Superior temporal gyrus (tissue), 1 donor: Measurements from ENCODE around the gene RNPEP.
"Not testable (repeated sequence)": the region's sequence is repeated elsewhere in the genome, so short reads cannot be mapped to it uniquely, and the experiment has no call there.

Experiments used
- DNase-seq: peaks from one replicate; pipeline ENCODE4 v3.0.0-alpha.2; 2016; ENCODE audit errors: extremely low spot score

Gene RNPEP, protein sequence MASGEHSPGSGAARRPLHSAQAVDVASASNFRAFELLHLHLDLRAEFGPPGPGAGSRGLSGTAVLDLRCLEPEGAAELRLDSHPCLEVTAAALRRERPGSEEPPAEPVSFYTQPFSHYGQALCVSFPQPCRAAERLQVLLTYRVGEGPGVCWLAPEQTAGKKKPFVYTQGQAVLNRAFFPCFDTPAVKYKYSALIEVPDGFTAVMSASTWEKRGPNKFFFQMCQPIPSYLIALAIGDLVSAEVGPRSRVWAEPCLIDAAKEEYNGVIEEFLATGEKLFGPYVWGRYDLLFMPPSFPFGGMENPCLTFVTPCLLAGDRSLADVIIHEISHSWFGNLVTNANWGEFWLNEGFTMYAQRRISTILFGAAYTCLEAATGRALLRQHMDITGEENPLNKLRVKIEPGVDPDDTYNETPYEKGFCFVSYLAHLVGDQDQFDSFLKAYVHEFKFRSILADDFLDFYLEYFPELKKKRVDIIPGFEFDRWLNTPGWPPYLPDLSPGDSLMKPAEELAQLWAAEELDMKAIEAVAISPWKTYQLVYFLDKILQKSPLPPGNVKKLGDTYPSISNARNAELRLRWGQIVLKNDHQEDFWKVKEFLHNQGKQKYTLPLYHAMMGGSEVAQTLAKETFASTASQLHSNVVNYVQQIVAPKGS

DNA sequence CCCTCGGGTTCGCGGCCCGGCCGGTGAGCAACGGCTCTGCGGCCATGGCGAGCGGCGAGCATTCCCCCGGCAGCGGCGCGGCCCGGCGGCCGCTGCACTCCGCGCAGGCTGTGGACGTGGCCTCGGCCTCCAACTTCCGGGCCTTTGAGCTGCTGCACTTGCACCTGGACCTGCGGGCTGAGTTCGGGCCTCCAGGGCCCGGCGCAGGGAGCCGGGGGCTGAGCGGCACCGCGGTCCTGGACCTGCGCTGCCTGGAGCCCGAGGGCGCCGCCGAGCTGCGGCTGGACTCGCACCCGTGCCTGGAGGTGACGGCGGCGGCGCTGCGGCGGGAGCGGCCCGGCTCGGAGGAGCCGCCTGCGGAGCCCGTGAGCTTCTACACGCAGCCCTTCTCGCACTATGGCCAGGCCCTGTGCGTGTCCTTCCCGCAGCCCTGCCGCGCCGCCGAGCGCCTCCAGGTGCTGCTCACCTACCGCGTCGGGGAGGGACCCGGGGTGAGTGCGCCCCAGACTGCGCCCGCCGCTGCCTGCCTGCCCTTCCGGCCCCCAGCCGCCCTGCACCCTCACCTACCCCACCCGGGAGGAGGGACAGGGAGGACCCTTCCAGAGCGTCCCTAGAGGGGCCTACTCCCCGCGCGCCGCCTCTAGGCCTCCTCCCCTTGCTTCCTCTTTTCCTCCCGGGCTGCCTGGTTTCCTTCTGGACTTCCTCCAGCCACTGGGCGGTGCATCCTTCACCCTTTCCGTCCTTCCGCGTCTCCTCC, at the start of gene RNPEP:
TSS of gene RNPEP (plus strand) at position 26 of the 757 bp plus-strand sequence. CDS start at position 45, 19 bp downstream.
- peak; percentile 48 for DNase-seq

DNA sequence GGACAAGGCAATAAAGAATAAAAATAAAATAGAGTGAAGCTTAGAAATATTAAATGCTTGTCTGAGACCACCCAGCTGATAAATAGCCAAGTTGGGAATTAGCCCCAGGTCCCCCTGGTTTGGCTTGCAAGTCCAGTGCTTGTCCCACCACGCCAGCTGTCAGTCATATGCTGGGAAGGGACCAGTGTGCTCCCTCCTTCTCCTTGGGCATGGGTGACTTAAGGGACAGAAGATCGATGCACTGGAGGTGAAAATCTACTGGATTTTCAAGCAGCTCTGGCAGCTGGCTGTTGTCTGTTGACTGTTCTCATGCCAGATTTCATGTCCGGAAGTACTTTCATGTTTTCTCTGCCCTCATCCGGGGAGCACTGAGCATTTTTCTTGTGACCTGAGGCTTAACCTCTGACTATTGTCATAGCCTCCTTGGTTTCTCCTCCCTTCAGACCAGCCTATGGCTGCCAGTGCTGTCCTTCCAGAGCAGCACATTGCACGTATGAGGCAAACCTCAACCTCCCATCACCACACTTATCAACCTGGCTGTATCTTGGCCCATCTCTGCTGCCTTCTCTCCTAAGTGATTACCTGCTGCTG, 48.5 kb upstream of the RNPEP start:
- no peak for DNase-seq

DNA sequence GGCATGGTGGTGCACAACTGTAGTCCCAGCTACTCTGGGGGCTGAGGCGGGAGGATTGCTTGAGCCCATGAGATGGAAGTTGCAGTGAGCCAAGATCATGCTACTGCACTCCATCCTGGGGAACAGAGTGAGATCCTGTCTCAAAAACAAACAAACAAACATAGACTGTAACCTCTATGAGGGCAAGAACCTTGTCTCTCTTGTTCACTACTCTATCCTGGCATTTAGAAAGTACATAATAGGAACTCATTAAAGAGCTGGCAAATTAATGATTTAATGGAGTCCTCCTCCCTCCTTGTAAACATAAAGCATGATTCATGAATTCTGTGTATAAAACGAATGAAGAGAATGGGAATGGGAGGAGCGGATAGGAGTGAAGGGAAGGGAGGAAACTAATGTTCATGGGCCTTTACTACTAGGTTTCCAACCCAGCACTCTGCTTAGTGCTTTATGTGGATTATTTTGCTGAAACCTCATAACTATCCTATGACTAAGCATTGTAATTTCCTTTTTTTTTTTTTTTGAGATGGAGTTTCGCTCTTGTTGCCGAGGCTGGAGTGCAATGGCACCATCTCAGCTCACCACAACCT, 44.7 kb upstream of the RNPEP start:
- DNase-seq: no peak

DNA sequence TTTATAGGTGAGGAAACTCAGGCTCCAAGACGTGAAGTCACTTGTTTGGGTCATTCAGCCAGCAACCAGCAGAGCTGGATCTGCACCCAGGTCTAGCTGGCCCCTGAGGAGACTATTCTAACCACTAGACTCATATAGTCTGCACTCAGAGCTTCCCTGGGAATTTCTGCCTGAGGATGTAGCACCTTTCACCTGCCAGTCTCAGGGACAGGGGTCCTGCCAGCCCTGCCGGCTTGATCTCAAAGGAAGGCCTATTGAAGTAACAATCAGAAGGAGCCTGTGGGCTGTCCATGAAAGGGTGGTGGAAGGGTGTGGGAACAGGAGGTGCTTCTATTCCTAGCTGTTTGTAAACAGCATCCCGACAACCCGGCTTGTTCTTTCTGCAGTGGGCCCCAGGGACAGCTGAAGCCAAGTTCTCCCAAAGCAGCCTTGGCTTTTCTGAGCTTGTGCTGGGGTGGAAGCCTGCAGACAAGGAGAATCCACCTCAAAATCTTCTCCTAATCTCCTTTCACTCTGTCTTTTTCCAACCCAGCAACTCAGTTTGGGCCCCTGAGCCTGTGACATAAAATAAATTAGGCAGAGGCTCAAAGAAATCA, 43.9 kb upstream of the RNPEP start:
- DNase-seq: no peak

DNA sequence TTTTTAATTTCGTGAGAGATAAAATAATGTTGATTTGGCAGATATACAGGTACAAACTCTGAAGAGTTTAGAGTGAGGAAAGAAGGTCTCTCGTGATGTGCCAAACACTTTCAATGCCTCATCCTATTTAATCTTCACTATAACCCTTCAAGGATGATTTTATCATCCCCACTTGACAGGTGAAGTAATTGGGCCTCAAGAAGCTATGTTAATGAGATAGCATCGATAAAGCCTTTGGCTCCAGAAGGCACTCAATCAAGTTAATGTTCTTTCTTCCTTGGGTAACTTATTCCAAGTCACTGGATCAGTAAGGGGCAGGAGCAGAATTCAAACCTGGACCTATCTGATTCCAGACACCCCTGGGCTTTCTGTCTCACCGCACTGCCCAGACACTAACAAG, 43.3 kb upstream of the RNPEP start:
- DNase-seq: no peak

DNA sequence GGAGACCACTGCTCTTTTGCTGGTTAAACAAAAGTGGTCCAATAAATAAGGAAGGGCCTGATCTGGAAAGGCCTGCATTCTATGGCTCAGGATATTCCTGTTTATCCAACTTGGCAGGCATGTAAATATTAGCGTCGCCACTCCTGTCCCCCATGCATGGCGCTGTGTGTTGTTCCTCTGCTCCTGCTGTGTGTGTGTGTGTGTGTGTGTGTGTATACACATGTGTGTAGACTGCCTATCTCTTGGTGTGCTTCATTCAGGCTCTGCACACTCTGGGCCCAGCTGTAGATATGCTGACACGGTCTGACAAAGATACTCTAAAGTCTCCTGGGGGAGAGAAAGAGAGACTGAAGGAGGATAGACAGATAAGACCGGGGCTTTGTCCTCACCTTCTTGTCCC, 42.9 kb upstream of the RNPEP start:
- no peak for DNase-seq

DNA sequence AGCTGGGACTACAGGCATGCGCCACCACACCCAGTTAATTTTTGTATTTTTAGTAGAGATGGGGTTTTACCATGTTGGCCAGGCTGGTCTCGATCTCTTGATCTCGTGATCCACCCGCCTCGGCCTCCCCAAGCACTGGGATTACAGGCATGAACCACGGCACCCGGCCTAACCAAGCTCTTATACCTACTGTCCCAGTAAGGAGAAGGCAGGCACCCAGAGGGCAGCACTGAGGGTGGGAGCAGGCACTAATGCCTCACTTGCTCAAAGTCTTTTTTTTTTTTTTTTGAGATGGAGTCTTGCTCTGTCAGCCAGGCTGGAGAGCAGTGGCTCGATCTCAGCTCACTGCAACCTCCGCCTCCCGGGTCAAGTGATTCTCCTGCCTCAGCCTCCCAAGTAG, 42.1 kb upstream of the RNPEP start:
- DNase-seq: not testable (repeated sequence)

DNA sequence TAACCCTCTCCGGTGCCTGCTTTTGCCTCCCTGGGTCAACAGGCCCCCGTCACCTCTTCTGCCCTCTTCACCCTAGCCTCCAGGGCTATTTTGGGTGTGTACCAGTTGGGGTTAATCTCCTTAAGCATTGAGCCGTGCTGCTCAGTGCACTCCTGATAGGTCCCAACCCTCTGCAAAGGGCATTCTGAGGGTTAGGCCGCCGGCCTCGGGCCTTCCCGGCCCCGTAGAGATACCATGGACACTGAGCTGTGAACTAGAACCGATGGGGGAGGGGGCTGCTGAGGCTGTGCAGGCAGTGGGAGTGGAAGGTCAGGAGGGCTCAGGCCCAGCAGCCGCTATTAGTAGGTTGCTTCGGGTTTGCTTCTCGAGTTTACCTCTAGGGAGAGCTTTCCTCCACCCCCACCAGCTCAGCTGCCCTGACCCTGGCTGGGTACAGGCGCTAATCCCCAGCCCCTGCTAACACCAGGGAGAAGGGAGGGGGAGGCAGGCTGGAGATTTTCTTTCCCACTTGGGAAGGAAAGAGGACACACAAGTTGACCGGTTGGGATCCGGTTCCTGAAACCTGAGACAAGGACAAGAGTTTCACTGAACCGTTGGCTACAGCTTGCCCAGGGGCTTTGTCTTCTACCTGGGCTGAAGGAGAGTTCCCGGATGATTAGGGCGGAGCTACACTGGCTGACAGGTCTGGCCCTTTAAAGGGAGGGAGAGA, 40.9 kb upstream of the RNPEP start:
- DNase-seq: no peak

DNA sequence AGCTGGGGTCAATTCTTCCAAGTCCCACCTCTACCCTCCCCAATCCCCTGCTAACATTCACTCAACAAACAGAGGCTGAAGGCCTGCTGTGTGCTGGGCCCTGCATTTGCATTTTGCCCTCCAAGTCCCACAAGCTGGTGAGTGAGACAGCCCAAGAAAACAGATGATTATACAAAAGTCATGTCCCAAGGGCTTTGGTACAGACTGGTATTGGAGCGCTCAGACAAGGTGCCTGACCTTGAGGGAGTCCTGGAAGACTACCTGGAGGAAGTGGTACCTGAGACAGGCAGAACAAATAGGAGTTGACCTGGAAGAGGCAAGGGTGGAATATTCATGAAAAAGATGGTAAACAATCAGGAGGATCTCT, 40.3 kb upstream of the RNPEP start:
- no peak for DNase-seq

DNA sequence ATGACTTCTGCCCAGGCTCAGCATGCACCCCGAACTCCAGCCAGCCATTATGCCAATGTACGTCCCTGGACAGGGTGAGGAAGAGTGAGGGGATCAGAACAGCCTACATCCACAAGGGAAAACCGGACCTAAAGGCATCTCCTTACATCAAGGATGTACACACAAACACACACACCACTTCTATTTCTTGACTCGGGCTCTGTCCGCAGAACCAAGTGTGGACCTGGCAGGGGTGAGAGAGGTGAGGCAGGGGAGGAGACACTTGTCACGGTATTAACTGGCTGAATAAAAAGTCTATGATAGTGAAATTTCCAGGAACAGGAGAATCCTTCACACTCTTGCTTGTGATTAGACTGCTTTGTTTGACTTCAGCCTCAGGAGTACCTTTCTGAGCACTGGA, 38.4 kb upstream of the RNPEP start:
- no peak for DNase-seq

DNA sequence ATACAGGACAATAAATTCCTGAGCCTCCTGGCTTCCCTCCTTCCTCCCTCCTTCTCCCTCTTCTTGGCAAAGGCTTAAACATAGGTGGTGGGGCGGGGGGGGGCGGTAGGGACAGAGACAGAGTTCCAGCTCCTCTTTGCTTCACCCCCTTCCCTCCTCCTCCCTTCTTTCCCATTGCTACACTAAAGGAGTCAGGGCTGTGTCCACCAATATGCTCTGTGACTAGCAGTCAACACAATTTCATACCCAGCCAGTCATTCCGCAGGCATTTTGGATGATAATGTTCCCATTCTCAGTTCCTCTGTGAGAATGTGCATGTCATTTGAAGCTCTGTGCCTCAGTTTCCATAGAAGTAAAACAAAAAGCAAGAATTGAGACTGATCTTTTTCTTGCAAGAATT, 37.8 kb upstream of the RNPEP start:
- DNase-seq: no peak

DNA sequence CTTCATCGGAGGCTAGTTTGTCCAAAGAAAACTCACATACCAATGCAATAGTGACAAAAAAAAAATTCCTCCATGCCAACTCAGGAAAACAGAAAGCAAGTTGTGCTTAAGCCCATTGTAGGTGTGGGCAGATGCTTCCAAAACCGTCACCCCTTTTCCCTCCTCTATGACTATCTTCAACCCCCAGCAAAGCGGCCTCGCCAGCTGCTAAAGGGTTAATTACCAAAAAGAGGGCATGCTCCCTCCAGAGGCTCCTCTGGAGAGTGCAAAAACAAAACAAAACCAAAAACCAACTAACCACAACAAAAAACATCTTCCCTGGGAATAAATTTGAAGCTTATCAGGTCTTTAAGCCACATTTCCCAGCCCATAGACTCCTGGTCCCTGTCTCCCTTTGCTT, 37.3 kb upstream of the RNPEP start:
- no peak for DNase-seq

DNA sequence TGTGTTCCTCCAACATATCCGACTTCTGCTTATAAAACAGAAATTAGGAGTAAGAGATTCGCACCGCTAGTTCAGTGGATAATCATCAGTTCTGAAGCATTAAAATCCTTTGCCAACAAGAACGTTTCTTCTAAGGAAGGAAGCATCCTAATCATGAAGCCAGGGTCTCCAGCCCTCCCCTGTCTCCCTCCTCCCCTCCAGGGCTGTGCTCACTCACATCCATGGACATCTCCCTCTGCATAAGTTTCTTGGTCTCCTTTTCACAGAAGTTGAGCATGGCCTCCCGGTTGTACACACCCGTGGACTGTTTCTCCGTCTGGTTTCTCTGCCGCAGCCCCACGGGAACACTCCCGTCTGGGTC, 36.6 kb upstream of the RNPEP start:
- no peak for DNase-seq

DNA sequence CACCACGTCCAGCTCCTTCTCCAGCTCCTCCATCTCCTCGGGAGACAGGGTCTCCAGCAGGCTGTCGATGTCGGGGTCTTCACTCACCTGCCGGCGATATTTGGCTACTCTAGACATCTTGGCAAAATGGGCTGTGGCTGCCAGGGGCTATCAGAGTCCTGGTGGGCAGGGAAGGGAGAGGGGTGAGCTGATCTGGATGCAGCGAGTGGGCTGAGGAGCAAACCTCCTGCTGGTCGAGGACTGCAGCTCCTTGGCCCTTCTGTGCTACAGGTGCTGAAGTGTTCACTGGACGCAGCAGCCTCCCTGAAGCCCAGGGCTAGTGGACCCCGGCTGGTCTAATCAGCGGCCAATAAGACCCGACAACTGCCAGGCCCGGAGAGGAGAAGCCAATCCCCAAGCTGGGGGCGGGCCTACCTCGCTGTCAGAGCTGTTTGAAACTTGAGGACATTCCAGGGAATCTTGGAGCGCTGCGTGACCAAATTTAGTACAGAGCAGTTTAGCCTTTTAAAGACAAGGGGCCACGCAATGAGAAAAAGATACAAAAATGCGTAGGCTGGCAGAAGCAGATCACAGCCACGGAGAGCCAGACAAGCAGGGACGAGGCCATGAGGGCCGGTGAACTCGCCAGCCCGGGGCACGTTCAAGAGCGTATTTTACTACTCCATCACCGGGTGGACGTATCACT, 36.1 kb upstream of the RNPEP start, which contains the start of gene LMOD1:
TSS of gene LMOD1 (minus strand) at position 325 of the 685 bp plus-strand sequence. CDS start at position 117, 208 bp downstream.
- DNase-seq: peak; percentile 56

DNA sequence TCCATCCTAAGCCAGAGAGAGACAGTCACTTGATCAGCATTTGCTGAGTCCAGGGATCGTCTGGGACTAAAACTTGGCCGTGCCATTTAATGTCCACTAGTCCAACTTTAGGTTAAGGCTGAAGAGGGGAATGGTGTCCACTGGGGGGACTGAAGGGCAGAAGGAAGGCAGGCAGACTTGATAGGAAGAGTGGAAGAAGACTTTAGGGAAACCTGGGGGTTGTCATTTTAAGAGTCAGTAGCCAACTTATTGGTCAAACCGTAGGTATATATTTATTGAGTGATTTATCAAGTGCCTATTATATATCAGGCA, 34.8 kb upstream of the RNPEP start:
- DNase-seq: no peak

DNA sequence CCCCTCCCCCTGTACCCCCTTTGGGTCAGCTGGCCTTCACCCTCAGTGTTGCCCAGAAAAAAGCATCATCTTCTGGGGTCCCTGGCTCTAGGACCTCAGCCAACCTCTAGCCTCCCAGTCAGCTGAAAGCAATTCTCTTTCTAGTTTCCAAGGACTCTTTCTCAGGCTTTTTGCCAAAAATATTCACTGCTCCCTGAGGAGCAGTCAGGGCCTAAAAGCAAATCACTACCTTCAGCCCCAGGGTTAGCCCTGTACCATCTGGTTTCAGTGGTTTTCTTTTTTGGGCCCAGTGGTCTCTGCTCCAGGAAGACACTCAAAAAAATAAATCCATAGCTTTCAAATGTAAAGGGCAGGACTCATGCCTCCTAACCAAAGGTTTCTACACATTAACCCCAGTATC, 33.0 kb upstream of the RNPEP start:
- no peak for DNase-seq

DNA sequence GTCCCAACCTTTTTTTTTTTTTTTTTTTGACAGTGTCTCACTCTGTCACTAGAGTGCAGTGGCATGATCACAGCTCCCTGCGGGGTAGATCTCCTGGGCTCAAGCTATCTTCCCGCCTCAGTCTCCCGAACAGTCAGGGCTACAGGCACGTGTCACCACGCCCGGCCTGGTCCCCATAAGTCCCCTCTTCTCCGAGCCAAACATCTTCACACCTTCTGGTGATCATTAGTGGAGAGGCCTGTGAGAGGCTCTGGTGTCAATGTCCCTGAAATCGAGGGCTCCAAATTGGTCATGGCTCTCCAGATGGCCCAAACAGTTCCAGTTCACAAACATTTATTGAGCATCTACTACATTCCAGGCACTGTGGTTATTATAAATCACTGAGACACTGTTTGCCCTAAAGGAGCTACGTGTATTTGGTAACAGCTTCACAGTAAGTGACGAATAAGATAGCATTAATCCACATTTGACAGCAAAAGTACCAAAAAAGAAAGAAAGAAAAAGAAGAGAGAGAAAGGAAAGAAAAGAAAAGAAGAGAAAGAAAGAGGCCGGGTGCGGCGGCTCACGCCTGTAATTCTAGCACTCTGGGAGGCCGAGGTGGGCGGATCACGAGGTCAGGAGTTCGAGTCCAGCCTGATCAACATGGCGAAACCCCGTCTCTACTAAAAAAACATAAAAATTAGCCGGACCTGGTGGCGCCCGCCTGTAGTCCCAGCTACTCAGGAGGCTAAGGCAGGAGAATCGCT, 28.0 kb upstream of the RNPEP start:
- no peak for DNase-seq

DNA sequence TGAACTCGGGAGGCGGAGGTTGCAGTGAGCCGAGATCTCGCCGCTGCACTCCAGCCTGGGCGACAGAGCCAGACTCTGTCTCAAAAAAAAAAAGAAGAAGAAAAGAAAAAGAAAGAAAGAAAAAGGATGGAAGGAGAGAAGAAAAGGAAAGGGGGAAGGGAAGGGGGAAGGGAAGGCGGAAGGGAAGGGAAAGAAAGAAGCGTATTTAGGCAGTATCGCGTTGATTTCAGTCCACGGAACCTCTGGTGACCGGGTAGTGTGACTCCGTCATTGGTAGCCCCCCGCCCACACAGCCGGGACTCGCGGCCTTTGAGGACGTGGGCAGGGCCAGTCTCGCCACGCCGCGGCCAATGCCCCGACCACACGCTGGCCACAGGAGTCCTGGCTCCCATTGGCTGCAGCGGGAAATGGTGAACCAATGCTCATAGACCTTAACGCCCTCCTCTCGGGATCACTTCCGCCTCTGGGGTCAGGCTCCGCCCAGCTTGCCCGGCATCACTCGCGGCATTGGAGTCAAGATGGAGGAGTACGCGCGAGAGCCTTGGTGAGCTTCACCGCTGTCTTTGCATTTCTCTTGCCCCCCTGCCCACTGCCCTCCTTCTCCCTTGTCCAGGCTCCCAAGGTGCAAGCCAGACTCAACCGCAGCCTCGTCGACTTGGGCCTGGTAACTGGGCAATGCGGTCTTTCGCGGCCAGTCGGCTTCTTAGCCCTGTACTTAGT, 27.3 kb upstream of the RNPEP start, which contains the start of gene TIMM17A:
TSS of gene TIMM17A (plus strand) at position 495 of the 720 bp plus-strand sequence. CDS start at position 519, 24 bp downstream.
- DNase-seq: peak; percentile 99

DNA sequence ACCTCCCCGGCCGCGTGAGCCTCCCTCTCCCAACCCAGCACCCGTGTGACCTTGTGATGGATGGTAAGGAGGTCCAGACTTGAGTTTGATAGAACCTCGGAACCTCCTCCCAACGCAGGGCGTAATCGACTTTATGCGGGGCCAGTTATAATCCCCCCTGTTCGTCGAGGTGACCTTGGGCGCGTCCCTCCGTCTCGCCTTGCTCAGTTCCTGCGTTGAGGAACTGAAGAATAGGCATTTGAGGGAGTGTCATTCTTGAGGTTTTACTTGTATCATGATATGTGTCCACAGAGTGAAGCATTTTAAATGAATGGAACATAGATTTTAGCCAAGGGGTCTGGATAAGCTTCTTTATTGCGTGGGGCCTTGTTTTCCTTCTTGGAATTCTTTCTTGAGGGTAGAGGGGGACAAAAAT, 26.7 kb upstream of the RNPEP start:
- DNase-seq: no peak
